ENCODE measurements around the gene PPP1R12B.

DNA sequence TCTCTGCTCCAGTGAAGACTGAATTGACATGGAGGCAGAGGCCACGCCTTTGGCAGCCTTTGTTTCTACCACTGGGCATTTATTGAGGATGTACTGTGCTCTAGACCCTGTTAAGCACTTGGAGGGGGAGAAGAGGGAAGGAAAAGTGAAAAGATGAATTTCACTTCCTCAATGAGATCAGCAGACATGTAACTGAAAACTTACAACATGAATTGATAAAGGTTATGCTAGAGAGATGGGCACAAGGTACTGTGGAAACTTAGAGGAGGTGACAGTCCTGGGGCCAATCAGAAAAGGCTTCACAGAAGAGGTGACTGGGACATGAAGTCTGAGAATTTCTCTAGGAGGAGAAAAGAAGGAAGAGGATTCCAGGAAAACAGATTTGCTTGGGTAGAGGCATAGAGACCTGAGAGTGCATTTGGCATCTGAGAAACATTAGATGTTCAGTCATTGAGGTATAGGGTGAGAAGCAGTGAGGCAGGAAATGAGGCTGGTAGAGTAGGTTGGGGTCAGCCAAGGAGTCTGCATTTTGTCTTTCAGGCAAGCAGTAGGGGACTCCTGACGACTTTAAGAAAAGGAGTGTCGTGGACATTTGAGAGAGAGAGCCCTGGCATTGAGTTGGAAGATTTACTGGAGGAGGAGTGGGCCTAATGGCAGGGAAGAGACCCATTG lies 248.7 kb downstream of the PPP1R12B start:
- TF ChIP-seq, protein P1, sequence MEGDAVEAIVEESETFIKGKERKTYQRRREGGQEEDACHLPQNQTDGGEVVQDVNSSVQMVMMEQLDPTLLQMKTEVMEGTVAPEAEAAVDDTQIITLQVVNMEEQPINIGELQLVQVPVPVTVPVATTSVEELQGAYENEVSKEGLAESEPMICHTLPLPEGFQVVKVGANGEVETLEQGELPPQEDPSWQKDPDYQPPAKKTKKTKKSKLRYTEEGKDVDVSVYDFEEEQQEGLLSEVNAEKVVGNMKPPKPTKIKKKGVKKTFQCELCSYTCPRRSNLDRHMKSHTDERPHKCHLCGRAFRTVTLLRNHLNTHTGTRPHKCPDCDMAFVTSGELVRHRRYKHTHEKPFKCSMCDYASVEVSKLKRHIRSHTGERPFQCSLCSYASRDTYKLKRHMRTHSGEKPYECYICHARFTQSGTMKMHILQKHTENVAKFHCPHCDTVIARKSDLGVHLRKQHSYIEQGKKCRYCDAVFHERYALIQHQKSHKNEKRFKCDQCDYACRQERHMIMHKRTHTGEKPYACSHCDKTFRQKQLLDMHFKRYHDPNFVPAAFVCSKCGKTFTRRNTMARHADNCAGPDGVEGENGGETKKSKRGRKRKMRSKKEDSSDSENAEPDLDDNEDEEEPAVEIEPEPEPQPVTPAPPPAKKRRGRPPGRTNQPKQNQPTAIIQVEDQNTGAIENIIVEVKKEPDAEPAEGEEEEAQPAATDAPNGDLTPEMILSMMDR (conservative IDR thresholded peaks at IDR 0.05), result no peak
- no peak for TF ChIP-seq EZH2 (IDR thresholded peaks at IDR 0.05; ENCODE audit: low read depth)
